ENCODE measurements around the gene RAB3GAP2.
"Not testable (repeated sequence)": the region's sequence is repeated elsewhere in the genome, so short reads cannot be mapped to it uniquely, and the experiment has no call there.

RAB3GAP2 gene

DNA sequence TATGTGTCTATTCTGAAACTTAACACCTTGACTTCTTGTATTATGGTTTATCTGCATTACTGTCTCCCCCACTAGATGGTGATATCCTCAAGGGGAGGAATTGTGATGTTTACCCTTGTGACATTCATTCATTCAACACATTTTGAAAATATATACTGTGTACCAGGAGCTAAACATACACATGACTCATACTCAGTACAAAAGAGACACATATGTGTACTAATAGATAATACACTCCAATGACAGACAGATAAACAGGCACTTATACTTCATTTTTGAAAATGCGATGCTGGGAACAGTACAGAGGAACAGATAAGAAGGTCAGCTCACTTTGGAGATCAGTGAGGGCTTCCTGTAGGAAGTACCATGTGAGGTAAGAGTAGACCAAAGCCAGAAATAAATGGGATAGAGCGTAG, 8.9 kb upstream of the RAB3GAP2 start:
- no peak for DNase-seq

DNA sequence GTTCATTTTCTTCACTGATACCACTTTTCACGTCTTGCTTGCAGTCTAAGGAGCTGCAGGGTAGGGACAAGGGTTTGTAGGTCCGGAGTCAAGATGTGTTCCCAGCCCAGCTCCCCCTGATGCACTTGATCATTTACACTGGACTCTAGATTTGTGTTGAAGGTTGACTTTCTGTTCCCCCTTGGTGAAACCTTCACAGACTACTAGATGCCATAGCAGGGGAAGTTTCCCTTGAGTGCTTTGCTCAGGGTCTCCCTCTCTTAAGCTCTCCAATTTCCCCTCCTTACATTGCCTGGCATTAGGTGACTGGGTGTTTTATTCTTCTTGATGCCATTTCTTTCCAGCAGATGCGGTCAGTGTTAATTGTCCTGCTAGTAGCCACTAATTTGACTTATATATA, 8.0 kb upstream of the RAB3GAP2 start:
- DNase-seq, result no peak

DNA sequence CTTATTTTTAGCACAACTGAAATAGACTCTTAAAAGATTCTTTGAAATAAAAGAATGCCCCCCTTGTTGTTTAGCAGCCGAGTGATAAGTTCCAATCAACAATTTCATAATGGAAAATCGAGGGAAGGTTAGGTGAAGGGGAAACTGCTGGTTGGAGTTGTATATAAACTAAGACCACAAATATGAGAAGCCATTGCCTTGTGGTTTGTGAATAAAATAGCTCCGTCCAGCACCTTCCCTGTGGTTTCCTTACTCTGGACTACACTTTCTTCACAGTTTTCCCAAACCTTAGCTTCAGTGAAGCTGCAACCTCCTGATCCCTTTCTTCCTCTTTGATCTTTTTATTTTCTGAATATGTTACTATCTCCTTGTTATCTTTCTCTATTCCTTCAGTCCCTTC, 6.7 kb upstream of the RAB3GAP2 start:
- no peak for DNase-seq

DNA sequence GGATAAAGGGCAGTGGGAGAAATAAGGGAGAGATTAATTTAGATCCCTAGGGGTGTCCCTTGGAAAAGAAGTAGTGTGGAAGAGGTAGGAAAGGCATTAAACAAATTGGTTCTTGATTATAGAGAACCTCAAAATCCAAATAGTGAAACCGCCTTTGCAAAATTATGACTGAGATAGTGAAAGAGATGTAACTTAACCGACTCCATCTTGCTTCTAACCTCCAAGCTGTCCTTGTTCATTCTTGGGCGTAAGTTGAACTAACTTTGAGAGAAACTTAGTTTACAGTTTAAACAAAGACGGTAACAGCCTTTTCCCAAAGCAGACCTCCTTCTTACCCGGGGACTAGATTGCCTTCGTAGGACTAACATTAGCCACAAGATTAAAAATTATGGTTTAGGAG, 3.2 kb upstream of the RAB3GAP2 start:
- DNase-seq, result no peak

DNA sequence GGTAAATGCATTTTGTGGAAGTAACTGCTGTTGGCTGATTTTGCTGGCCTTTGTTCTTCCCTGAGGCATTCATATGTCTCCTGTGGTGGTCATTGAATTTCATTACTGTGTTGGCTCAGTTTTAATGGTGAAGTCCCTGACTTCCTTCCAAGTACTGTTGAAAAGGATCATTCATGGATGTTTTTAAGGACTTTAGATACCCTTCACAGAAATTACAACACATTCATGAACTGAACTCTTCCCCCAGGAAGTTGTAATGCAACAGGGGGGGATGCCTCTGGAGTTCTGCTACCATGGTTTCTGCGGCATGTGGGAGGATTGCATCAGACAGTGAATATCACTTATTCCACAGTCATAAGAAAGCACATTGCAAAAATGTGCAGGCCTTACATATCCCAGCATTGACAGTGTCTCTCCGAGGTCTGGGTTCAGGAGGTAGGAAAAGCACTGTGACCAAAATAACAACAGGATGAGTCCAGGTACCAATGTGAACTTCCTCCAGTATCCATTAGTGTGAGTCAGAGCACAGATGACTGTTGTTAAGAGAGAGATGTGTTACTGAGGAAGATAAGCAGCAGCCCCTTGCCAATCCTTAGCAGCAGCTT, 2.1 kb upstream of the RAB3GAP2 start:
- DNase-seq, result no peak

DNA sequence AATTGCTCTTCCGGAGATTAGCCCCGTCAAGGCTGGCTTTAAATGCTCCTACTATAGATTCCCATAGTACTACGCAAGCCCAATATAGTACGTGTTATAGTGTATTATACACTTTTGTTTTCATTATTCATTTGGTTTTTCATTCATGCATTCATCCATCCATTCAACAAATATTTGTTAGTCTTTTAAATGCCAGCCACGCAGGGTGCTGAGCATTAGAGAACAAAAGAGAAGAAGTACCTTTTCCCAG, 513 bp upstream of the RAB3GAP2 start:
- no peak for DNase-seq

DNA sequence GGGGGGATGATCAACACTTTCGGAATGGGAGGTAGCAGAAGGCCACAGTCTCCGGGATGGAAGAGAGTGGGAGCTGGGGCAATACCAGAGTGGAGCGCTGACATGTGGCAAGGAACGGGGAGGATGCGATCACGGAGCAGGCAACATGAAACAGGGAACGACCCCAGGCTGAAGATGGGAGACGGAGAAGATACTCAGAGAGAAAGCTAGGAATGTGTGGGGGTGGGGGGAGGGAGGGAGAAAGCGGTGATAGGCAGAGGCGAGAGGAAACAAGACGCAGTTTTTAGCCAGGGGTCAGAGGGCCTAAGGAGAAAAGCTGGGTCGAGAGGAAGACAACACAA, 577 bp downstream of the RAB3GAP2 start:
- no peak for DNase-seq

DNA sequence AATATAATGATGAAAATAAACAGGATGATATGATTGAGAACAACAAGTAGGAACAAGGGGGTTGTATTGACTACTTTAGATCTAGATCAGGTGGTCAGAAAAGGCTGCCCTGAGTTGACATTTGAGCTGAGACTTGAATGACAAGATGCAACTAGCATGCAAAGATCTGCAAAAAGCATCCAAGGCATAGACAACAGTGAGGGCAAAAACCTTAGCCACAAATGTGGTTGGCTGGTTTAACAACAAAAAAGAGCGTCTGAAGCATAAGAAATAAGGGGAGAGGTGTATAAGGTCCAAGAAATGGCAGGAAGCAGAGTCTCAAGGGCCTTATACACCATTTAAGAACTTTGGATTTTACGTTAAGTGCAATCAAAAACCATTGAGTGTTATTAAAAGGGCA, 3.2 kb downstream of the RAB3GAP2 start:
- DNase-seq, result no peak

DNA sequence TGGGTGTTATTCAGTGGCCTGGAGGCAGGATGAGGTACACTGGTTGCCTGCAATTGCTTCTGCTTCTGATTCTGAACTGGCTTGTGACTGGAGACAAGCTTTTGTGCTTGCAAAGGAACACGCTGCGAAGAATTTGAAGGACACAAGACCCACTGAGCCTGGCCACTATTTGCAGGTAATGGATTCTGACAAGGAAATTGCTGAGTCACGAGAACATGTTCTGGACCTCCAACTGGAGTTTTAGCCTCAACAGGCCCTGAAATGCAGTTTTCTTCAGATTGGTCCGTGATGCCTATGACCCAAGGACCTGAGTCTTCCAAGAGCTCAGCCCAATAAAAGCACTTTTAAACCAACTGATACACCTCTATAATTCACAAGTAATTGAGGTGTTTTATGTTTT, 4.6 kb downstream of the RAB3GAP2 start:
- DNase-seq, result no peak

DNA sequence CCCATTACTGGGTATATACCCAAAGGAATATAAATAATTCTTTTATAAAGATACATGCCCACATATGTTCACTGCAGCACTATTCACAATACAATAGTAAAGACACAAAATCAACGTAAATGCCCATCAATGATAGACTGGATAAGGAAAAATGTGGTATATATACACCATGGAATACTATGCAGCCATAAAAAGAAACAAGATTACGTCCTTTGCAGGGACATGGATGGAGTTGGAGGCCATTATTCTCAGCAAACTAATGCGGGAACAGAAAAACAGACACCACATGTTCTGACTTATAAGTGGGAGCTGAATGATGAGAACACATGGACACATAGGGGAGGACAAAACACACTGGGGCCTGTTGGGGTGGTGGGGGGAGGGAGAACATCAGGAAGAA, 12.0 kb downstream of the RAB3GAP2 start:
- DNase-seq, result not testable (repeated sequence)

DNA sequence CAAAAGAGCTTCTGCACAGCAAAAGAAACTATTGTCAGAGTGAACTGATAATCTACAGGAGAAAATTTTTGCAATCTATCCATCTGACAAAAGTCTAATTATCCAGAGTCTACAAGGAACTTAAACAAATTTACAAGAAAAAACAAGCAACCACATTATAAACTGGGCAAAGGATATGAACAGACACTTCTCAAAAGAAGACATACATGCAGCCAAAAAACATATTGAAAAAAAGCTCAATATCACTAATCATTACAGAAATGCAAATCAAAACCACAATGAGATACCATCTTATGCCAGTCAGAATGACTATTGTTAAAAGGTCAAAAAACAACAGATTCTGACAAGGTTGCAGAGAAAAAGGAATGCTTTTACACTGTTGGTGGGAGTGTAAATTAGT, 12.5 kb downstream of the RAB3GAP2 start:
- DNase-seq, result not testable (repeated sequence)

DNA sequence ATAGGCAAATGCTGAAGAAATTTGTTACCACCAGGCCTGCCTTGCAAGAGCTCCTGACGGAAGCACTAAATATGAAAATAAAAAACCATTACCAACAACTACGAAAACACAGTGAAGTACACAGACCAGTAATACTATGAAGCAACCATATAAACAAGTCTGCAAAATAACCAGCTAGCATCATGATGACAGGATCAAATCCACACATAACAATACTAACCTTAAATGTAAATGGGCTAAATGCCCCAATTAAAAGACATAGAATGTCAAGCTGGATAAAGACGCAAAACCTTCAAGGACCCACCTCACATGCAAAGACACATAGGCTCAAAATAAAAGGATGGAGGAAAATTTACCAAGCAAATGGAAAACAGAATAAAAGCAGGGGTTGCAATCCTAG, 16.1 kb downstream of the RAB3GAP2 start:
- DNase-seq, result not testable (repeated sequence)

DNA sequence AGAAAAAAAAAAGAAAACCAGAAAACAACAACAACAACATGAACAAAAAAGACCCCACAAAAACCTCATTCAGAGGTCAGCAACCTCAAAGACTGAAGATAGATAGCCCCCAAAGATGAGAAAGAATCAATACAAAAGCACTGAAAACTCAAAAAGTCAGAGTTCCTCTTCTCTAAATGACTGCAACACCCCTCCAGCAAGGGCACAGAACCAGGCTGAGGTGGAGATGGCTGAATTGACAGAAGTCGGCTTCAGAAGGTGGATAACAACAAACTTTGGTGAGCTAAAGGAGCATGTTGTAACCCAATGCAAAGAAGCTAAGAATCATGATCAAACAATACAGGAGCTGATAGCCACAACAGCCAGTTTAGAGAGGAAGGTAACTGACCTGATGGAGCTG, 17.0 kb downstream of the RAB3GAP2 start:
- DNase-seq, result no peak

DNA sequence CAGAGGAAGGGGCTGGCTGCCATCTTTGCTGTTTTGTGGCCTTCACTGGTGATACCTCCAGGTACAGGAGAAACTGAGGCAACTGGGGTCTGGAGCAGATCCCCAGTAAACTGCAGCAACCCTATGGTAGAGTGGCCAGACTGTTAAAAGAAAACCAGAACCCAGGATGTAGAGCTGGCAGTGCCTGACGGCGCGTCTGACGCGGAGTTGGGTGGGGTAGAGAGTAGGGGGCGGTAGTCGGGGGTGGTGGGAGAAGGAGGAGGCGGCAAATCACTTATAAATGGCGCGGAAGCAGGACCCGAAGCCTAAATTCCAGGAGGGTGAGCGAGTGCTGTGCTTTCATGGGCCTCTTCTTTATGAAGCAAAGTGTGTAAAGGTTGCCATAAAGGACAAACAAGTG, 19.0 kb downstream of the RAB3GAP2 start:
- DNase-seq, result not testable (repeated sequence)

DNA sequence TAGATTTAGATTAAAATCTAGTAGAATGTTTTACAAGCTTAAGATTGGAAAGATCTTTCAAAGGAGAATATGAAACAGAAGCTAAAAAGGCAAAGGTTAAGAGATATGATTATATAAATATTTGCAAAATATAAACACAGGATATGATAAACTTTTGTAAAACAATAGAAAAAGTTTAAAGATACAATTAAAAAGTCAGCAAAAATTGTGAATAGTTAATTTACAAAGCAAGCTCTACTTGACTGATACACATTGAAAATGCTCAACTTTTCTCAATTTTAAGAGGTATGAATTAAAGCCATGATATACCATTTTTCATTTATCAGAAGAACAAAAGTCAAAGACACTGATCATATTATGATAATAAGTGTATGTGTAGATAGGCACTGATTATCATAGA, 21.0 kb downstream of the RAB3GAP2 start:
- no peak for DNase-seq

DNA sequence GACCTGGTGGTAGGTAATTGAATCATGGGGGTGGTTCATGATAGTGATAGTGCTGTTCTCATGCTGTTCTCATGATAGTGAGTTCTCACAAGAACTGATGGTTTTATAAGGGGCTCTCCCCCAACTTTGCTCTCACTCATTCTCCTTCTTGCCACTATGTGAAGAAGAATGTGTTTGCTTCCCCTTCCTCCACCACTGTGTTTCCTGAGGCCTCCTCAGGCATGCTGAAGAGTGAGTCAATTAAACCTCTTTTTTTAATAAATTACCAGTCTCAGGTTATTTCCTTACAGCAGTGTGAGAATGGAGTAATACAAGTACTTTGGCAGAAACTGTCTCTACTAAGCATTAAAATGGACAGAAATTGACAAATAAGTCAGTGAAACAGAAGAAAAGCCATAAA, 21.6 kb downstream of the RAB3GAP2 start:
- DNase-seq, result no peak

DNA sequence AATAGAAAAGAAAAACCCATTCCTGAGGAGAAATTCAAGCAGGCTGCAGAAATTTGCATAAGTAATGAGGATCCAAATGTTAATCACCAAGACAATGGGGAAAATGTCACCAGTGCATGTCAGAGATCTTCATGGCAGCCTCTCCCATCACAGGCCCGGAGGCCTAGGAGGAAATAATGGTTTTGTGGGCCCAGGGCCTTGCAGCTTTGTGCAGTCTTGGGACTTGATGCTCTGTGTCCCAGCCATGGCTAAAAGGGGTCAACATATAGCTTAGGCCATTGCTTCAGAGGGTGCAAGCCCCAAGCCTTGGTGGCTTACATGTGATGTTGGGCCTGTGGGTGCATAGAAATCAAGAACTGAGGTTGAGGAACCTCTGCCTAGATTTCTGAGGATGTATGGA, 22.7 kb downstream of the RAB3GAP2 start:
- no peak for DNase-seq

DNA sequence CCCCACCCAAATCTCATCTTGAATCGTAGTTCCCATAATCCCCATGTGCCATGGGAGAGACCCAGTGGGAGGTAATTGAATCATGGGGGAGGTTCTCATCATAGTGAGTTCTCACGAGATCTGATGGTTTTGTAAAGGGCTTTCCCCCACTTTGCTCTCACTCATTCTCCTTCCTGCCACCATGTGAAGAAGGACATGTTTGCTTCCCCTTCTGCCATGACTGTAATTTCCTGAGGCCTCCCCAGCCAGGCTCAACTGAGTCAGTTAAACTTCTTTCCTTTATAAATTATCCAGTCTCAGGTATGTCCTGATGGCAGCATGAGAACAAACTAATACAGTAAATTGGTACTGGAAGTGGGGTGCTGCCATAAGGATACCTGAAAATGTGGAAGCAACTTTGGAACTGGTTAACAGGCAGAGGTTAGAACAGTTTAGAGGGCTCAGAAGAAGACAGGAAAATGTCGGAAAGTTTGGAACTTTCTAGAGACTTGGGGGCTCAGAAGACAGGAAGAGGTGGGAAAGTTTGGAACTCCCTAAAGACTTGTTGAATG, 23.5 kb downstream of the RAB3GAP2 start:
- DNase-seq, result not testable (repeated sequence)

DNA sequence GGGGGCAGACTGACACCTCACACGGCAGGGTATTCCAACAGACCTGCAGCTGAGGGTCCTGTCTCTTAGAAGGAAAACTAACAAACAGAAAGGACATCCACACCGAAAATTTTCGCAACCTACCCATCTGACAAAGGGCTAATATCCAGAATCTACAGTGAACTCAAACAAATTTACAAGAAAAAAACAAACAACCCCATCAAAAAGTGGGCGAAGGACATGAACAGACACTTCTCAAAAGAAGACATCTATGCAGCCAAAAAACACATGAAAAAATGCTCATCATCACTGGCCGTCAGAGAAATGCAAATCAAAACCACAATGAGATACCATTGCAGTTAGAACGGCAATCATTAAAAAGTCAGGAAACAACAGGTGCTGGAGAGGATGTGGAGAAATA, 26.4 kb downstream of the RAB3GAP2 start:
- not testable (repeated sequence) for DNase-seq

DNA sequence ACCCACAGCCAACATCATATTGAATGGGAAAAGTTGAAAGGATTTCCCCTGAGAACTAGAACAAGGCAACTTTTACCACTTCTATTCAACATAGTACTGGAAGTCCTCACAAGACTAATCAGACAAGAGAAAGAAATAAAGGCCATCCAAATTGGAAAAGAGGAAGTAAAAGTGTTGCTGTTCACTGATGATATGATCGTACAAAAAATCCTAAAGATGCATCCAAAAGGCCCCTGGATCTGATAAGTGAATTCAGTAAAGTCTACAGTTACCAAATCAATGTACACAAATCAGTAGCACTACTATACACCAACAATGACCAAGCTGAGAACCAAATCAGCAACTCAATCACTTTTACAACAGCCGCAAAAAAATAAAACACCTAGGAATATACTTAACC, 28.3 kb downstream of the RAB3GAP2 start:
- DNase-seq, result no peak

DNA sequence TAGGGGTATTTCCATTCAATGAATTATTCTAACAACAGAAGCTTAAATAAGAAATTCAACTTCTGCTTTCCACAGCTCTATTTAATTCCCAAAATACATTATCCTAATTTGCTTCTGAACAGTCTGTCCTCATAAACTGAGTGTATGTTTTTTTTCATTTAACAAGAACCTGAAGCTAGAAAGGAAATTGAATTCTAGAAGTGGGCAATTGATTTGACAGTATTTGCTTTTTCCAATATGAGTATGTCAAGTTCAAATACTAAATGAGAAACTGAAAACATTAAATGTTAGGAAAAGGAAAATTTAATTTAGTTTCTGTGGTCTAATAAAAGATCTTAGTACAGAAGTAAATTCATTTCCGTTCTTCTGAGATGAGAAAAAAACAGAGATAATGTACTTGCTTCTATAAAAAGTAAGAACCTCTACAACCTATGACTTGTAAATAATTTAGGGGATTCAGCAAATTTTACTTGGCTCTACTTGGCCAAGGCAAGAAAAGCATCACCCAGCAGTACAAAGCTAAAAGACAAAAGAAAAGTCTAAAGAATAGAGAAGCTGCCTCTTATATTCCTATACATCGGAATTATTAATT, 31.1 kb downstream of the RAB3GAP2 start:
- no peak for DNase-seq

DNA sequence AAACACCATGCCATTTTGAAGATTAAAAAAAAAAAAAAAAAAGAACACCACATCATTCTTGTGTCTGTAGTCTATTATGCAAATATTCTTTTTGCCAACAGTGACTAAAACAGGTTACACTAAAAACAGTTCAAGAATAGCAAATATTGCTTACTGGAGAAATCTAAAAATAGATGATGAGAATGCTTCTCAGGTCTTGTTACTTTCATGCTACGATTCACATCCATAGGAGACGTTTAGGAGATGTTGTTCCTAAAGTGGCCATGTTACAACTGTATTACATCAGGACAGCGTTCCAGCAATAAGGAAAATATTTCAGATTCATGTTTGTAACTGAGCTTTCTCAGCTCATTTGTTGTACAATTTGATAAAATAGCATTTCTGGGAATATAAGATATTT, 32.3 kb downstream of the RAB3GAP2 start:
- DNase-seq, result no peak

DNA sequence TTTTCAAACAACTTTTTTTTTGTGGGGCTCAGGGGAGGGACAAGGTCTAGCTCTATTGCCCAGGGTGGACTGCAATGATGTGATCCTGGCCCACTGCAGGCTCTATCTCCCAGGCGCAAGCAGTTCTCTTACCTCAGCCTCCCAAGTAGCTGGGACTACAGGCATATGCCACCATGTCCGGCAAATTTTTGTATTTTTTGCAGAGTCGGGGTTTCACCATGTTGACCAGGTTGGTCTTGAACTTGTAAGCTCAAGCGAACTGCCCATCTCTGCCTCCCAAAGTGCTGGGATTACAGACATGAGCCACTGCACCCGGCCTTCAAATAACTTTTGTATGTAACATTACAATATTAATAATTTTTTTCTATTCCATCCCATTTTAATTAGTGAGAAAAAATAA, 33.0 kb downstream of the RAB3GAP2 start:
- no peak for DNase-seq

DNA sequence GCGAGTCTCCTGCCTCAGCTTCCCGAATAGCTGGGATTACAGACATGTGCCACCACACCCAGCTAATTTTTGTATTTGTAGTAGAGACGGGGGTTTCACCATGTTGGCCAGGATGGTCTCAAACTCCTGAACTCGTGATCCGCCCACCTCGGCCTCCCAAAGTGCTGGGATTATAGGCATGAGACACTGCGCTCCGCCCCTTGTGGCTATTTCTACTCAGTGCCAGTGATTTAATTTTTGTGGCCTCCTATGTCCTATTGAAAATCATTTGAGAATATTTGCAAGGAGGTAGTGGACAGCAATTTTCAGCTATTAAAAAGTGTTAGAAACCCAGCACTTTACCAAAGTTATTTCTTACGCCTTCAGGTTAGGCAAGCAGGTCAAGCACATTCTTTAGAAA, 36.0 kb downstream of the RAB3GAP2 start:
- DNase-seq, result not testable (repeated sequence)

DNA sequence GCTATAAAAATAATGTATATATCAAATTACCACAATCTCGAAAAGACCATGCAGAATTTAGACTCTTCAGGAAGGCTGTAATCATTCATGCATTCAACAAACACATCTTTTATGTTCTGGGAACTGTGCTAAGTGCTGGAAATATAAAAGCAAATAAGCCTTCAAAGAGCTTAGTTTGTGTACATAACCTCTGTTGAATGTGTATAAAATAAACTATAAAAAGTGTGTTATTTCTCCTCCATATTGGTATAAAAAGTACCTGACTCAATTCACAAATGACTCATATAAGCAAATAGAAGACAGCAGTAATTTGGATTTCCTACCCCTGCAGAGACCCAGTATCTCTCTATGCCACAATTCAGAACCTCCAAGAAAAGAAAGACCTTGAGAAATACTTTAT, 36.8 kb downstream of the RAB3GAP2 start:
- no peak for DNase-seq
